Activated T-cell treated with anti-CD3 and anti-CD28 coated beads, Interleukin-2, amount 50 U/mL, for 4 hours (primary cell): ENCODE data around the gene ANAPC16. TPM values are rescaled to one million over a fixed set of nuclear protein-coding genes. Genes with fewer than 3 reads are reported as not detected.
"Not testable (repeated sequence)": the region's sequence is repeated elsewhere in the genome, so short reads cannot be mapped to it uniquely, and the experiment has no call there.

Experiments used
- ATAC-seq, 2 donors: fragments of 200-7000 bp; cut with Tn5 transposase; one replicate each; pipeline ENCODE4 v1.10.0; 2021
- DNase-seq: peaks from one replicate; pipeline ENCODE4 v3.0.0-alpha.2; 2020
- H3K27me3 Mint-ChIP-seq: one replicate; pipeline ENCODE4 v1.8.0; 2021; ENCODE audit warnings: low read depth, mixed read lengths
- H3K36me3 Mint-ChIP-seq: one replicate; pipeline ENCODE4 v1.8.0; 2022; ENCODE audit warnings: mixed read lengths; ENCODE audit not compliant: insufficient read depth
- H3K4me1 Mint-ChIP-seq: one replicate; pipeline ENCODE4 v1.8.0; 2021; ENCODE audit warnings: low read depth, mixed read lengths
- H3K4me3 Mint-ChIP-seq: one replicate; pipeline ENCODE4 v1.8.0; 2021; ENCODE audit warnings: mild to moderate bottlenecking, moderate library complexity, mixed read lengths
- H3K9me3 Mint-ChIP-seq: one replicate; pipeline ENCODE4 v1.8.0; 2021; ENCODE audit warnings: mixed read lengths
- total RNA-seq, 3 donors: library from RNA; stranded (reverse); gene quantifications; one replicate each; pipeline ENCODE4 v1.2.1, GENCODE V29; 2021

Gene ANAPC16
- total RNA-seq, 3 donors from 2014 or later = 83.5 to 86.9 (median 84.3) TPM

DNA sequence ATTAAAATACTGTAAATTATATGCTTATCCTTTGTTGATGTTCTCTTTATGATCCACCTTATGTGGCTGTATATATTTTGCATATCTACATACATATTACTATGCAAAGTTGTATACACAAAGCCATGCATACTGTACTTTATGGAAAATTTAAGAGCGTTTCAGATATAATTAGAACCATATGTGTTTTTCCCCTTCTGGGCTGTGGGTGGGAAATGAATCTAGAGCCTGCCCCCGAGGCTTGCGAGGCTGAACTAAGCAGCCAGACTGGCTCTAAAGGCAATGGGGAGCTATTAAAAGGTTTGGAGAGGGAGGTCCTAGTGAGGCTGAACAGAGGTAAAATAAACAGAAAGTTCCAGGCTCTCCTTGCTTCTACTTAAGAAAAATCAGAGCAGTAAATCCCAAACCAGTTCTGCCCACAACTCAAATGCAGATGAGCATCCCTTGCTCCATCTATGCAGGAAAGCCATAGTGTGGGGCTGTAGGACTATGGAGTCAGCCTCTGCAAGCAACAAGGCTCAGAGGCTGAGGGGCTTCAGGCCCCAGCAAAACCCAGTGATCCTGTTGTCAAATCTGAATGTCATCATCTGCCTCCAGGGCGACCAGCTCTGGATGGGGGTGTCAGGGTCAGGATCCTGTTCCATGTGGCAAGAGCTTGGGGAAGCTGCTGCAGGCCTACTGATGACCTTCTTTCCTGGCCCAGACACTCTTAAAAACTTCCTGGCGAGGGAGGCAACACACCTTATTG is 43.9 kb downstream of the ANAPC16 start:
- H3K9me3 Mint-ChIP-seq = no peaks in the 10 kb centered on the region
- no peak for ATAC-seq
- no peak for DNase-seq
- H3K4me3 Mint-ChIP-seq = peak overlapping the region; percentile 68
- H3K36me3 Mint-ChIP-seq = no peaks in the 10 kb centered on the region
- H3K4me1 Mint-ChIP-seq = peaks cover 71% of the 10 kb centered on the region
- no peaks in the 10 kb centered on the region for H3K27me3 Mint-ChIP-seq

GRCh38 chr10:72260239-72260975 is 44.6 kb downstream of the ANAPC16 start:
- peaks cover 66% of the 10 kb centered on the region for H3K4me1 Mint-ChIP-seq
- peak overlapping the region; percentile 86 for H3K4me3 Mint-ChIP-seq
- ATAC-seq (peak; percentile 70 to 71), DNase-seq (peak; percentile 71)
- H3K27me3 Mint-ChIP-seq = no peaks in the 10 kb centered on the region
- H3K9me3 Mint-ChIP-seq = no peaks in the 10 kb centered on the region
- no peaks in the 10 kb centered on the region for H3K36me3 Mint-ChIP-seq

DNA sequence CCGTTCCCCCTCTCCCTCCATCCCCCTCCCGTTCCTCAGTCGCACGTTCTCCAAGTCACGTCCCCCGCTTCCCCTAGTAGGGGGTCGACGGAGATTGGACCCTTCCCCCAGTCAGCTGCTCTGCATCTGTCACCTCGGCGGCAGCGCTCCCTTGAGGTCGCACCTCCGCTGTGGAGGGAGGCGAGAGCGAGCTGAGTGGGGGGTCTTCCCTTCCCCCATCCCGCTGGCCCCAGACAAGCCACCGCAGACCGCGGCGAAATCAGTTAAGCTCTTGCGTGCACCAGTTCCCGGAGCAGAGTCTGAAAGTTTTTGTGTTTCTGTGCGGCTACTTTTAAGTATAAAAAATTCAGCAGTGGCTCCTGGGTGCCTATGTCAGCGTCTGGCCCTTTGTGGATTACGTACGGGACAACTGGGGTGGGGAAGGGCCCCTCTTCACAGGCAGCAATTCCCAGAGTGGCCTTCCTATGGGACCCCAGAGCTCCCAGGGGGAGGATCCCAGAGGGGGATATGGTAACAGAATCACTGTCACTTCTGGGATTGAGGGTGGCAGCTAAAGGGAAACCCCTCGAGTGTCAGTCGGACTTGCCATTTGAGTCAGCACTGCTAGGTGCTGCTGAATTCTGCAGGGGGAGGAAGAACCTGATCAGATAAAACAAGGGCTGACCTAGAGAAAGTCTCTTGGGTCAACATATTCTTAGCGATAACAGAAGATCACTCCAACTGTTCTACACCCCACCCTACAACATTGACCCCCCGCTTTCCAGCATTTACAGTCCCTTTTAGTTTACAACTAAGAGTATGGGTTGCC is 45.4 kb downstream of the ANAPC16 start:
- Mint-ChIP-seq H3K4me3 (peak overlapping the region; percentile 86), H3K27me3 (no peaks in the 10 kb centered on the region), H3K36me3 (no peaks in the 10 kb centered on the region), H3K4me1 (peaks cover 59% of the 10 kb centered on the region), H3K9me3 (no peaks in the 10 kb centered on the region)
- DNase-seq = peak; percentile 21
- ATAC-seq = peak; percentile 68 to 69

DNA sequence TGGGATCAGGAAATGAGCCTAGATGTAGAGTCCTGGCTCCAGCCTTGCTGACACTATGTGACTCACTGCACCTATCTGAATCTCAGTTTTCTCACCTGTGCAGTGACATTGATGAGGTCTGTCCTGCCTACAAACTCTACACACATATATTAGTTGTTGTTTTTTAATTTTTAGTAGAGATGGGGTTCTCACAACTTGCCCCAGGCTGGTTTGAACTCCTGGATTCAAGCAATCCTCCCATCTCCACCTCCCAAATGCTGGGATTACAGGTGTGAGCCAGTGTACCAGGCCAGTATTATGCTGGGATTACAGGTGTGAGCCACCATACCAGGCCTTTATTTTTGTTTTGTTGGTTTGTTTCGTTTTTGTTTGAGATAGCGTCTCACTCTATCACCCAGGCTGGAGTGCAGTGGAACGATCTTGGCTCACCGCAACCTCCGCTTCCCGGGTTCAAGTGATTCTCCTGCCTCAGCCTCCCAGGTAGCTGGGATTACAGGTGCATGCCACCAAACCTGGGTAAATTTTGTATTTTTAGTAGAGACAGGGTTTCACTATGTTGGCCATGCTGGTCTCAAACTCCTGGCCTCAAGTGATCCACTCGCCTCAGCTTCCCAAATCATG is 46.1 kb downstream of the ANAPC16 start:
- H3K4me1 Mint-ChIP-seq = peaks cover 56% of the 10 kb centered on the region
- DNase-seq = no peak
- no peaks in the 10 kb centered on the region for H3K9me3 Mint-ChIP-seq
- no peaks in the 10 kb centered on the region for H3K36me3 Mint-ChIP-seq
- no peaks in the 10 kb centered on the region for H3K27me3 Mint-ChIP-seq
- ATAC-seq = peak; percentile 51 to 60
- H3K4me3 Mint-ChIP-seq = peak overlapping the region; percentile 86

DNA sequence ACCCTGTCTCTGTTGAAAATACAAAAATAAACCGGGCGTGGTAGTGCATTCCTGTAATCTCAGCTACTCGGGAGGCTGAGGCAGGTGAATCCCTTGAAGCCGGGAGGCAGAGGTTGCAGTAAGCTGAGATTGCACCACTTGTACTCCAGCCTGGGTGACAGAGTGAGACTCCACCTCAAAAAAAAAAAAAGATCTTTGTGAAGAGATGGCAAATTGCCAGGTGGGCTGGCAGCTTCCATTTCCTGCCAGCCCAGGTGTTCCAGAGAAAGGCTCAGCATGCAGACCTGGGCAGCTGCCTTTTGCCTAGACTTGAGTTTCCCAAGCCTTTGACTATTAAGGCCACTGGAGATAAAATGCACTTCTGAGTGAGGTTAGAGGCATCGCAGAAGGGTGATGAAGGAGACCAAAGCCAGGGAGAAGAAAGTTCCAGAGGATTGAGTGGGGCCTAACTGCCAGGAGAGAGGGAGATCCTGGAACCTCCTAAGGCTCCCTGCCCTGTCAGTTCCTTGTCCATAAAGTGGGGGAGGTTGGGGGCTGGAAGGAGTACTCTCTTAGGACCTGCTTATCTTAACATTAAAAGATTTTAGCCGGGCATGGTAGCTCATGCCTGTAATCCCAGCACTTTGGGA is 47.9 kb downstream of the ANAPC16 start:
- ATAC-seq = no peak
- Mint-ChIP-seq H3K4me1 (peaks cover 47% of the 10 kb centered on the region), H3K9me3 (no peaks in the 10 kb centered on the region), H3K36me3 (no peaks in the 10 kb centered on the region), H3K4me3 (no peak overlapping the region), H3K27me3 (no peaks in the 10 kb centered on the region)
- no peak for DNase-seq

GRCh38 chr10:72264536-72264935 is 48.7 kb downstream of the ANAPC16 start:
- no peak for DNase-seq
- ATAC-seq = no peak
- Mint-ChIP-seq H3K9me3 (no peaks in the 10 kb centered on the region), H3K36me3 (no peaks in the 10 kb centered on the region), H3K4me1 (peaks cover 41% of the 10 kb centered on the region), H3K4me3 (no peak overlapping the region), H3K27me3 (no peaks in the 10 kb centered on the region)

DNA sequence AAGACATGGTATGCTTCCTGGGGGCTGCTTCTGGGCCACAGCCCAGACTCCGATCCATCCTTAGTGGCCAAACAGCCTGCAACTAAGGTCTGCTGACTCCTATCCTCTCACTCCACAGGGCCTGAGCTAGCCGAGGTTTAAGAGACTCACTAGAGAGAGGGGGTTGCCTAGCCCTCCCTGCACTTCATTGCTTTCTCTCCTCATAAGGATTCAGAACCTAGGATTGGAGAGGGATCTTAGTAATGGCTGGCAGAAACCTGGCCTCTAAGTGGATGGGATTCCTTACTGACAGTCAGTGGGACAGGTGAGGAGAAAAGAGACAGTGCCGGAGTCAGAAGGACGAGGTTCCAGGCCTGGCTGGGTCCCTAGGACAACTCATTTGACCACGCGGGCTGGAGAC is 49.7 kb downstream of the ANAPC16 start:
- no peak for ATAC-seq
- Mint-ChIP-seq H3K4me3 (no peak overlapping the region), H3K27me3 (no peaks in the 10 kb centered on the region), H3K36me3 (no peaks in the 10 kb centered on the region), H3K4me1 (peaks cover 35% of the 10 kb centered on the region), H3K9me3 (no peaks in the 10 kb centered on the region)
- no peak for DNase-seq

DNA sequence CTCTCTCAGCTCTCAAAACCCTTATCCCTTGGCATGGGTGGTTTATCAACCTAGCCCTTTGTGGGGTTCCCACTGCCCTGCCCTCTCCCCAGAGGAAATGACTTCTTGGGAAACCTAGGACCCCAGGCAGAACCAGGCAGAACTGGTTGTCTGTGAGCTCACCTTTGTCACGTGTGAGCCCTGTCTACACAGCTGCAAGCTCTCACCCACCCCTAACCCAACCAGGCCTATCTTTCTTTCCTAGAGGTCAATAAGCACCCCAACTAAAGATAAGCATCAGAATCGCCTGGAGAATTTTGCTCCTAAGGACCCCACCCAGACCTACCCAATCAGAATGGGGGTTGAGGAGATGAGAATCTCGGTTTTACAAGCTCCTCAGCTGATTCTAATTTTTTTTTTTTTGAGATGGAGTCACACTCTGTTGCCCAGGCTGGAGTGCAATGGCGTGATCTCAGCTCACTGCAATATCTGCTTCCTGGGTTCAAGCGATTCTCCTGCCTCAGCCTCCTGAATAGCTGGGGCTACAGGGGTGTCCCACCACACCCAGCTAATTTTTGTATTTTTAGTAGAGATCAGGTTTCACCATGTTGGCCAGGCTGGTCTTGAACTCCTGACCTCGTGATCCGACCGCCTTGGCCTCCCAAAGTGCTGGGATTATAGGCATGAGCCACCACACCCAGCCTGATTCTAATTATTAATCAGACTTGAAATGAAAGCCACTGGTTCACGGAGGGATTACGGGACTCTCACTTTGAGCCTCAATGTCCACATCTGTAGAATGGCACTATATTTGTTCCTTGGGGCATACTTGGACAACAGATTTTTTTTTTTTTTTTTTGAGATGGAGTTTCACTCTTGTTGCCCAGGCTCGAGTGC is 50.4 kb downstream of the ANAPC16 start:
- Mint-ChIP-seq H3K9me3 (no peaks in the 10 kb centered on the region), H3K4me3 (no peak overlapping the region), H3K36me3 (no peaks in the 10 kb centered on the region), H3K4me1 (peaks cover 32% of the 10 kb centered on the region), H3K27me3 (no peaks in the 10 kb centered on the region)
- no peak for ATAC-seq
- DNase-seq = no peak

GRCh38 chr10:72267381-72267780 is 51.6 kb downstream of the ANAPC16 start:
- no peaks in the 10 kb centered on the region for H3K36me3 Mint-ChIP-seq
- DNase-seq = no peak
- no peaks in the 10 kb centered on the region for H3K9me3 Mint-ChIP-seq
- peaks cover 29% of the 10 kb centered on the region for H3K4me1 Mint-ChIP-seq
- no peak for ATAC-seq
- no peak overlapping the region for H3K4me3 Mint-ChIP-seq
- H3K27me3 Mint-ChIP-seq = no peaks in the 10 kb centered on the region

- Mint-ChIP-seq H3K36me3 (no peaks in the 10 kb centered on the region), H3K27me3 (no peaks in the 10 kb centered on the region), H3K4me3 (no peak overlapping the region), H3K9me3 (no peaks in the 10 kb centered on the region), H3K4me1 (peaks cover 29% of the 10 kb centered on the region)
- no peak for DNase-seq
- ATAC-seq = no peak
Measured at GRCh38 chr10:72267819-72268399, 52.1 kb downstream of the ANAPC16 start.

- not testable (repeated sequence) for ATAC-seq, H3K9me3 Mint-ChIP-seq, H3K4me3 Mint-ChIP-seq, H3K27me3 Mint-ChIP-seq, DNase-seq, H3K36me3 Mint-ChIP-seq
- H3K4me1 Mint-ChIP-seq = peaks cover 27% of the 10 kb centered on the region
Measured at GRCh38 chr10:72268475-72269200, 52.8 kb downstream of the ANAPC16 start.

DNA sequence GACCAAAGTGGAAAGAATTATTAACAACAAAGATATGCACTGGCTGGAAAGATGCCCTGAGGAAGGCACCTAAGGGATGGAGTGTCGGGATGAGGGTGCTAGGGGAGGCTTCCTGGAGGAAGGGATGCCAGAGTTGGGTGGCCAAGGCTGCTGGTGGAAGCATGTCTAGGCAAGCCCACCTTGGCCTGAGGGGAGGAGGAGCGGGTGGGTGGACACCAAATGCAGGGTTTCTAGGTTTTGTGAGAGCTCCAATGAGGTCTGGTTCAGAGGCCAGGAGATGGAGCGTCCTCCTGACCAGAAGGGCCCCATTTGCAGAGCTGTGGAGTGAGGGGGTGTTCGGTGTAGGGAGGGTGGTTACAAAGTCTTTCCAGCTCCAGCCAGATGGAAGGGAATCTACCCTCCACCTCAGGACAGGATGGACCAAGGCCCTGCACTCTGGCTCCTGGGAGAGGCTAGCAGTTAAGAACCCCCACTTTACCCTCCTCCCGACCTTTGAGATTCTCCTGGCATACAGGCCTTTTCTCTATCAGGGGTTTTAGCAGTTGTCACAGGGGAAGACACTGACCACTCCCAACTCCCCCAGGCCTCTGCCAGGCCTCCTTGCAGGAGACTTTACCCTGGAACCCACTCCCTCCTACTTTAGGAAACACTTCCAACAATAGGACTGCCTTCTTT is 54.9 kb downstream of the ANAPC16 start:
- no peak for ATAC-seq
- Mint-ChIP-seq H3K9me3 (no peaks in the 10 kb centered on the region), H3K36me3 (peaks cover 14% of the 10 kb centered on the region), H3K4me1 (peaks cover 27% of the 10 kb centered on the region), H3K27me3 (no peaks in the 10 kb centered on the region), H3K4me3 (no peak overlapping the region)
- DNase-seq = no peak
